ENCODE results near the gene PTGR2. TPM values are rescaled to one million over a fixed set of nuclear protein-coding genes. Genes with fewer than 3 reads are reported as not detected.
"Not testable (repeated sequence)": the region's sequence is repeated elsewhere in the genome, so short reads cannot be mapped to it uniquely, and the experiment has no call there.

PTGR2 gene
- total RNA-seq, 1 experiment from 2014 or later, result 6.7 TPM

- Histone ChIP-seq H3K56ac (ENCODE audit: insufficient read length, low read depth, low read length) (no peak overlapping the region), H2AFZ (ENCODE audit: low read length) (no peak overlapping the region), H3K18ac (ENCODE audit: insufficient read length, low read depth, low read length) (no peak overlapping the region), H4K8ac (replicated peaks; ENCODE audit: insufficient read length, low read depth, low read length) (no peak overlapping the region), H2BK5ac (ENCODE audit: insufficient read length, low read length) (no peak overlapping the region), H3K14ac (ENCODE audit: insufficient read depth, low read length) (no peak overlapping the region), H3K9me3 (ENCODE audit: control insufficient read depth, low read depth, low read length) (no peaks in the 10 kb centered on the region), H2AK5ac (ENCODE audit: insufficient read length, low read length) (no peak overlapping the region), H2BK12ac (ENCODE audit: insufficient read length, low read depth, low read length) (no peak overlapping the region), H3K27ac (ENCODE audit: insufficient read length, low read depth, low read length) (no peak overlapping the region), H3K79me1 (ENCODE audit: insufficient read depth, low read depth, low read length, poor library complexity, severe bottlenecking) (no peaks in the 10 kb centered on the region), H2BK15ac (ENCODE audit: low read depth, low read length) (no peak overlapping the region), H4K5ac (ENCODE audit: insufficient read length, low read depth, low read length) (no peak overlapping the region), H3K23ac (ENCODE audit: insufficient read length, low read depth, low read length) (no peak overlapping the region), H4K91ac (ENCODE audit: insufficient read length, low read depth, low read length) (no peak overlapping the region), H3K23me2 (ENCODE audit: insufficient read length, low read depth, low read length, poor library complexity, severe bottlenecking) (no peaks in the 10 kb centered on the region), H2BK20ac (ENCODE audit: low read depth, low read length, poor library complexity, severe bottlenecking) (no peak overlapping the region), H2BK120ac (ENCODE audit: low read depth, low read length, poor library complexity, severe bottlenecking) (no peak overlapping the region), H3K4me2 (ENCODE audit: insufficient read depth, insufficient read length, low read length) (peak overlapping the region; percentile 5), H3K79me2 (ENCODE audit: insufficient read depth, low read length) (no peaks in the 10 kb centered on the region), H3K9ac (ENCODE audit: extremely low read depth, insufficient read length, low read length) (no peak overlapping the region), H3K4me1 (ENCODE audit: insufficient read depth, low read length) (peaks cover 7% of the 10 kb centered on the region; the same call in 1 of the 2 replicates), H3K27me3 (ENCODE audit: insufficient read depth, low read length) (no peaks in the 10 kb centered on the region), H4K20me1 (ENCODE audit: control insufficient read depth, insufficient read depth, insufficient read length) (no peaks in the 10 kb centered on the region), H3K4ac (ENCODE audit: low read depth, low read length) (no peak overlapping the region), H3T11ph (ENCODE audit: low read length) (no peak overlapping the region)
- no peak overlapping the region for H3K4me3 Mint-ChIP-seq
- H3K27ac Mint-ChIP-seq, result peak overlapping the region in 2 of 3 experiments; percentile 68 to 84; a peak in 2 of 7 replicates
- H3K27me3 Mint-ChIP-seq (ENCODE audit: low read depth), result no peaks in the 10 kb centered on the region; the same call in 1 of the 2 replicates
- no peak for DNase-seq
- H3K9me3 Mint-ChIP-seq, result no peaks in the 10 kb centered on the region
- H3K36me3 Mint-ChIP-seq (ENCODE audit: insufficient read depth in 1 of 3, low read depth in 3 of 3), result no peaks in the 10 kb centered on the region
- no peak for TF ChIP-seq CTCF (conservative IDR thresholded peaks at IDR 0.05)
- no CpG with 5 or more reads among the region's 4 CpGs for WGBS (ENCODE audit: extremely low coverage, insufficient read length, low lambda C conversion rate)
- H3K4me1 Mint-ChIP-seq, result peaks cover 24 to 35% of the 10 kb centered on the region in 2 experiments
Measured at GRCh38 chr14:73834261-73834625, 17.4 kb upstream of the PTGR2 start.

GRCh38 chr14:73838293-73839034 lies 13.2 kb upstream of the PTGR2 start:
- not testable (repeated sequence) for H3K23ac ChIP-seq (ENCODE audit: insufficient read length, low read depth, low read length); H3K9me3 ChIP-seq (ENCODE audit: control insufficient read depth, low read depth, low read length); H3K27me3 ChIP-seq (ENCODE audit: insufficient read depth, low read length); H3K36me3 Mint-ChIP-seq (ENCODE audit: insufficient read depth in 1 of 3, low read depth in 3 of 3); H4K20me1 ChIP-seq (ENCODE audit: control insufficient read depth, insufficient read depth, insufficient read length); H3K79me1 ChIP-seq (ENCODE audit: insufficient read depth, low read depth, low read length, poor library complexity, severe bottlenecking); H2AFZ ChIP-seq (ENCODE audit: low read length); H3T11ph ChIP-seq (ENCODE audit: low read length); H3K27ac Mint-ChIP-seq; H3K27ac ChIP-seq (ENCODE audit: insufficient read length, low read depth, low read length); H3K56ac ChIP-seq (ENCODE audit: insufficient read length, low read depth, low read length); H3K27me3 Mint-ChIP-seq (ENCODE audit: low read depth); H4K91ac ChIP-seq (ENCODE audit: insufficient read length, low read depth, low read length); H2BK20ac ChIP-seq (ENCODE audit: low read depth, low read length, poor library complexity, severe bottlenecking); H3K79me2 ChIP-seq (ENCODE audit: insufficient read depth, low read length); H3K4me2 ChIP-seq (ENCODE audit: insufficient read depth, insufficient read length, low read length); H4K8ac ChIP-seq (replicated peaks; ENCODE audit: insufficient read length, low read depth, low read length); H3K4me1 ChIP-seq (ENCODE audit: insufficient read depth, low read length); DNase-seq; H2BK12ac ChIP-seq (ENCODE audit: insufficient read length, low read depth, low read length); H3K4me3 Mint-ChIP-seq; H3K23me2 ChIP-seq (ENCODE audit: insufficient read length, low read depth, low read length, poor library complexity, severe bottlenecking); H3K9me3 Mint-ChIP-seq; H2BK120ac ChIP-seq (ENCODE audit: low read depth, low read length, poor library complexity, severe bottlenecking); H3K9ac ChIP-seq (ENCODE audit: extremely low read depth, insufficient read length, low read length); H4K5ac ChIP-seq (ENCODE audit: insufficient read length, low read depth, low read length); H2BK5ac ChIP-seq (ENCODE audit: insufficient read length, low read length); H3K14ac ChIP-seq (ENCODE audit: insufficient read depth, low read length); H3K18ac ChIP-seq (ENCODE audit: insufficient read length, low read depth, low read length); H2BK15ac ChIP-seq (ENCODE audit: low read depth, low read length); H2AK5ac ChIP-seq (ENCODE audit: insufficient read length, low read length); H3K4ac ChIP-seq (ENCODE audit: low read depth, low read length)
- H3K4me1 Mint-ChIP-seq, result peaks cover 19 to 27% of the 10 kb centered on the region in 2 experiments
- no CpG with 5 or more reads among the region's 7 CpGs for WGBS (ENCODE audit: extremely low coverage, insufficient read length, low lambda C conversion rate)
